OCI-LY3 (cell line): Measurements from ENCODE around the gene NSDHL.

Experiments
- H2AFZ ChIP-seq: fragments of 200-600, 300-600 bp; shearing (Covaris generic); 2 replicates; pipeline ENCODE4 v1.6.0; 2014; ENCODE audit warnings: antibody characterized with exemption, low read depth, low read length
- H3K27ac ChIP-seq: fragments of 200-600, 300-600 bp; sonication (generic); 2 replicates; pipeline ENCODE4 v1.5.1; 2014; ENCODE audit warnings: mild to moderate bottlenecking, low read length, moderate library complexity, mixed read lengths
- H3K27me3 ChIP-seq: fragments of 200-600, 300-600 bp; sonication (generic); 2 replicates; pipeline ENCODE4 v1.6.1; 2014; ENCODE audit warnings: low read depth, low read length, mixed read lengths
- H3K36me3 ChIP-seq: fragments of 200-600, 300-600 bp; sonication (generic); replicated peaks from 2 replicates; pipeline ENCODE3; 2014; ENCODE audit warnings: low read depth, low read length, mixed read lengths
- H3K4me1 ChIP-seq: fragments of 300-600, 200-600 bp; sonication (generic); 2 replicates; pipeline ENCODE4 v1.6.1; 2014; ENCODE audit warnings: low read length, mixed read lengths
- H3K4me2 ChIP-seq: fragments of 200-600, 300-600 bp; sonication (generic); 2 replicates; pipeline ENCODE4 v1.6.1; 2014; ENCODE audit warnings: low read length, mixed read lengths
- H3K4me3 ChIP-seq: fragments of 300-600, 200-600 bp; sonication (generic); 2 replicates; pipeline ENCODE4 v1.5.1; 2014; ENCODE audit warnings: antibody characterized with exemption, mild to moderate bottlenecking, low read length, moderate library complexity
- H3K79me2 ChIP-seq: fragments of 300-600, 200-600 bp; shearing (Covaris generic); 2 replicates; pipeline ENCODE4 v1.6.1; 2014; ENCODE audit warnings: mild to moderate bottlenecking, low read length, mixed read lengths
- H3K9ac ChIP-seq: fragments of 300-600, 200-600 bp; shearing (Covaris generic); 2 replicates; pipeline ENCODE4 v1.6.0; 2014; ENCODE audit warnings: mild to moderate bottlenecking, low read length, moderate library complexity
- H3K9me3 ChIP-seq: fragments of 200-600, 300-600 bp; shearing (Covaris generic); 2 replicates; pipeline ENCODE4 v1.6.1; 2014; ENCODE audit warnings: low read length, mixed read lengths; ENCODE audit not compliant: insufficient read depth
- H4K20me1 ChIP-seq: fragments of 200-600, 300-600 bp; sonication (generic); 2 replicates; pipeline ENCODE4 v1.6.1; 2016; ENCODE audit warnings: low read length, mixed read lengths; ENCODE audit not compliant: insufficient read depth
- EZH2phosphoT487 ChIP-seq: fragments of 200-600 bp; shearing (Covaris generic); IDR thresholded peaks from 2 replicates; pipeline ENCODE4 v1.6.1; 2018; ENCODE audit warnings: antibody characterized with exemption, mixed run types, low read depth
- TF ChIP-seq, protein P1 (sequence below): fragments of 200-600, 300-600 bp; sonication (generic); IDR thresholded peaks from 2 replicates; pipeline ENCODE4 v1.5.1; 2014; ENCODE audit warnings: antibody characterized with exemption, low read length, low read depth

The NSDHL gene

DNA sequence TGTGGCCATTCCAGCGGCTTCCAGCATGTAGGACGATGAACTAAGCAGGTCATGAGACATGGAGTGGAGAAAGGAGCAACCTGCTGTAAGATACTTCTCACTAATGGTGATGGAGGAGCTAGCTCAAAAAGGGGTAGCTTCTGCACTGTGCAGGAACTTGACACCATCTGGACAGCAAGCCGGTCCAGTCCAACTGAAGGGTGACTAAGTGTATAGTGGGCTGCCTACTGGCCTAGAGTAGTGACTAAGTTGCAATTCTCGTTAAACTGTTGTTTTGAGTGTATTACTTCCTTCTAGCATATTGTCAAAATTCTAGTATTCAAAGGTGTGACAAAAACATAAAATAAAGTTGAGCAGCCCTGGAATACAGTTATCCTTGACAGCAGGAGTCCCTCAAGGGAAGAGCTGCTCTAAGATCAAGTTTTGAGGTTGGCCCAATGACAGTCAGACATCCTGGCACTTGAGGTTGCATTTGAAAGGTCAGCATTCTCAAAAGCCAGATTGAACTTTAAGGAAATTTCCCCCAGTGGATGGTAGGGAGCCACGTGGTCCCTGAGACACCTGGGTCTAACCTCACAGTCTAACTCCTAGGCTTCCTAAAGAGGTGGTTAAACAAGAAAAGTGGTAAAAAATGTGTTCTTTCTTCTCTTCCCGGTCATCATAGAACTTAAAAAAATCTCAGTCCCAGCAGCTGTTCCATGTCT lies 8.3 kb upstream of the NSDHL start:
- H3K4me1 ChIP-seq = no peaks in the 10 kb centered on the region
- H3K9me3 ChIP-seq = no peaks in the 10 kb centered on the region
- no peak overlapping the region for H3K4me3 ChIP-seq
- no peak overlapping the region for H3K9ac ChIP-seq
- H2AFZ ChIP-seq = no peak overlapping the region
- H3K79me2 ChIP-seq = no peaks in the 10 kb centered on the region
- H3K4me2 ChIP-seq = no peak overlapping the region
- TF ChIP-seq EZH2phosphoT487 = no peak
- TF ChIP-seq, protein P1, sequence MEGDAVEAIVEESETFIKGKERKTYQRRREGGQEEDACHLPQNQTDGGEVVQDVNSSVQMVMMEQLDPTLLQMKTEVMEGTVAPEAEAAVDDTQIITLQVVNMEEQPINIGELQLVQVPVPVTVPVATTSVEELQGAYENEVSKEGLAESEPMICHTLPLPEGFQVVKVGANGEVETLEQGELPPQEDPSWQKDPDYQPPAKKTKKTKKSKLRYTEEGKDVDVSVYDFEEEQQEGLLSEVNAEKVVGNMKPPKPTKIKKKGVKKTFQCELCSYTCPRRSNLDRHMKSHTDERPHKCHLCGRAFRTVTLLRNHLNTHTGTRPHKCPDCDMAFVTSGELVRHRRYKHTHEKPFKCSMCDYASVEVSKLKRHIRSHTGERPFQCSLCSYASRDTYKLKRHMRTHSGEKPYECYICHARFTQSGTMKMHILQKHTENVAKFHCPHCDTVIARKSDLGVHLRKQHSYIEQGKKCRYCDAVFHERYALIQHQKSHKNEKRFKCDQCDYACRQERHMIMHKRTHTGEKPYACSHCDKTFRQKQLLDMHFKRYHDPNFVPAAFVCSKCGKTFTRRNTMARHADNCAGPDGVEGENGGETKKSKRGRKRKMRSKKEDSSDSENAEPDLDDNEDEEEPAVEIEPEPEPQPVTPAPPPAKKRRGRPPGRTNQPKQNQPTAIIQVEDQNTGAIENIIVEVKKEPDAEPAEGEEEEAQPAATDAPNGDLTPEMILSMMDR = no peak
- no peak overlapping the region for H3K27ac ChIP-seq
- no peaks in the 10 kb centered on the region for H4K20me1 ChIP-seq
- H3K36me3 ChIP-seq = no peaks in the 10 kb centered on the region
- H3K27me3 ChIP-seq = 0 out of 2 replicates have a peak, but pooled peaks cover 3% of the 10 kb centered on the region

DNA sequence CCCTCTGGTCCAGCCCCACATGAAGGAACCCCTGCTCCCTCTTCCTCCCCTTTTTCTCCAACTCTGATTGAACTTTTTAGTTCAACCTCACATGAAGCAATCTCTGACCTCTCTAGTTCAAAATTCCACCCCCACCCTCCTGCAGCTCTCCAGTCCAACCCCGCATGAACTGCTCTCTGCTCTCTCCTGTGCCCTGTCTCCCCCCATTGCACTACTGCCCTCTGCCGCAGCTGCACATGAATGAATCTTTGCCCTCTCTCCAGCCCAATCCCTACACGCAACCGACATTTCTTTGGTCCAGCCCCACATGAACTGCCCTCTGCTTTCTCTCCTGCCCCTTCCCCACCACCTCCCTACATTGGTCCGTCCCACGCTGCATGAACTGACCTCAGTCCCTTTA lies 7.2 kb upstream of the NSDHL start:
- Histone ChIP-seq H3K4me2 (no peak overlapping the region), H2AFZ (no peak overlapping the region), H3K9me3 (no peaks in the 10 kb centered on the region), H3K4me3 (no peak overlapping the region), H3K4me1 (no peaks in the 10 kb centered on the region), H3K79me2 (no peaks in the 10 kb centered on the region), H4K20me1 (no peaks in the 10 kb centered on the region), H3K27me3 (0 out of 2 replicates have a peak, but pooled peaks cover 3% of the 10 kb centered on the region), H3K27ac (no peak overlapping the region), H3K9ac (no peak overlapping the region), H3K36me3 (no peaks in the 10 kb centered on the region)
- no peak for TF ChIP-seq EZH2phosphoT487
- TF ChIP-seq, protein P1 = no peak

DNA sequence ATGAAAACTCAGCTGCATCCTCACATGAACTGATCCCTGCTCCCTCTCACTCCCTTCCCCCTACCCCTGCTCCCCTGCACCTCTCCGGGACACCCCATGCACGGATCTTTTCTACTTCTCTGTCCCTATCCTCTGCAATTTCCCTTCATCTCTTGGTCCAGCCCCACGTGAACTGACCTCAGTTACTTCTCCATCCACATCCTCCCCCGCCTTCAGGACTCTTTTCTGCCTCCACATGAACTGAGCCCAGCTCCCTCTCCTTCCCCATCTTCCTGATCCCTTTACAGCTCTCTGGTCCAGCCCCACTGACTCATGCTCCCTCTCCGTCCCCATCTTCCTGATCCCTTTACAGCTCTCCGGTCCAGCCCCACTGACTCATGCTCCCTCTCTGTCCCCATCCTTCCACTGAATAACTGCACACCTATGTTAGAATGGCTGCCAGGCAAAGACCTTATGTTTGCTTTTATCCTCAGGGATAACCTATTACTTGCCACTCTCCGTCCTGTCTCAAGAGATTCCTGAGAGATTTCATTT lies 6.0 kb upstream of the NSDHL start:
- no peak overlapping the region for H2AFZ ChIP-seq
- H3K9ac ChIP-seq = no peak overlapping the region
- H4K20me1 ChIP-seq = no peaks in the 10 kb centered on the region
- H3K4me3 ChIP-seq = no peak overlapping the region
- no peaks in the 10 kb centered on the region for H3K79me2 ChIP-seq
- no peak overlapping the region for H3K27ac ChIP-seq
- no peak for TF ChIP-seq EZH2phosphoT487
- TF ChIP-seq, protein P1 = no peak
- peaks cover 2% of the 10 kb centered on the region for H3K4me1 ChIP-seq
- no peaks in the 10 kb centered on the region for H3K36me3 ChIP-seq
- H3K27me3 ChIP-seq = 0 out of 2 replicates have a peak, but pooled peaks cover 3% of the 10 kb centered on the region
- H3K4me2 ChIP-seq = no peak overlapping the region
- H3K9me3 ChIP-seq = no peaks in the 10 kb centered on the region

DNA sequence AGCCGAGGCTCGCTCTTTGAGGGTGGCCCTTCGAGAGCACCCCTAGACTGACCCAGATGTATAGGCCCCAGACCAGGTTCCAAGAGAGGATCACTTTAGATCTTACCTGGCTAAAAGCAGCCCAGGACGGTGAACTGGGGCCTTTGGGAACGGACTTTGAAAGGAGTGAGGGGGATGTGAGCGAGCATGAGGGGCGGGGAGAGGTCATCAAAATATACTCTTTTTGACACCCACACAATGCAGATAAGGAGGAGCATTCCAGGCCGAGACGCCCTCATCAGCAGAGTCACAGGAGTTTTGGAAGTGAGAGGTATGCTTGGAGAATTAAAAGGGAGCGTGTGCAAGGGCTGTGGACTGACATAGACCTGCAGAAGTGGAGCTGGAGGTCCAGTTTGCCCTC lies 528 bp downstream of the NSDHL start:
- Histone ChIP-seq H3K27ac (peak overlapping the region; percentile 24; the same call in 1 of the 2 replicates), H2AFZ (no peak overlapping the region), H3K4me3 (peak overlapping the region; percentile 97), H4K20me1 (no peaks in the 10 kb centered on the region), H3K9ac (peak overlapping the region; percentile 81), H3K4me1 (peaks cover 11% of the 10 kb centered on the region), H3K9me3 (no peaks in the 10 kb centered on the region), H3K79me2 (peaks cover 42% of the 10 kb centered on the region), H3K36me3 (peaks cover 10% of the 10 kb centered on the region), H3K4me2 (peak overlapping the region; percentile 80), H3K27me3 (no peaks in the 10 kb centered on the region)
- TF ChIP-seq, protein P1 = no peak
- TF ChIP-seq EZH2phosphoT487 = no peak
